Bronchial epithelial cell (primary cell): ENCODE measurements around the gene PAX6. TPM values are rescaled to one million over a fixed set of nuclear protein-coding genes. Genes with fewer than 3 reads are reported as not detected.

Source experiments
- DNase-seq: peaks from one replicate; pipeline ENCODE4 v3.0.0-alpha.2; 2010; ENCODE audit warnings: low read depth
- FAIRE-seq: peaks from 2 replicates; lab custom pipeline; 2011; peaks lifted over from hg19 to GRCh38; lab: Jason Lieb, UNC
- H3K27me3 ChIP-seq: 2 replicates; pipeline ENCODE4 v1.5.1; 2011; ENCODE audit warnings: low read length; ENCODE audit not compliant: control insufficient read depth, insufficient read depth
- H3K36me3 ChIP-seq: 2 replicates; pipeline ENCODE4 v1.5.1; 2011; ENCODE audit warnings: low read length; ENCODE audit not compliant: control insufficient read depth, insufficient read depth
- H3K4me3 ChIP-seq: 2 replicates; pipeline ENCODE4 v1.5.1; 2011; ENCODE audit warnings: mild to moderate bottlenecking, low read depth, low read length, control low read depth
- total RNA-seq: library from RNA; depleted of rRNA; stranded (reverse); fragments of >200 nt; gene quantifications from 2 replicates; pipeline ENCODE4 v1.2.1, GENCODE V29; 2014
- TF ChIP-seq, protein P1 (sequence below): IDR thresholded peaks from 2 replicates; pipeline ENCODE4 v1.5.1; 2011; ENCODE audit warnings: mild to moderate bottlenecking, moderate library complexity, low read length, control low read depth, inconsistent platforms; ENCODE audit not compliant: insufficient read depth, severe bottlenecking

The PAX6 gene
- total RNA-seq, 1 donor from 2014 or later, result not detected

DNA sequence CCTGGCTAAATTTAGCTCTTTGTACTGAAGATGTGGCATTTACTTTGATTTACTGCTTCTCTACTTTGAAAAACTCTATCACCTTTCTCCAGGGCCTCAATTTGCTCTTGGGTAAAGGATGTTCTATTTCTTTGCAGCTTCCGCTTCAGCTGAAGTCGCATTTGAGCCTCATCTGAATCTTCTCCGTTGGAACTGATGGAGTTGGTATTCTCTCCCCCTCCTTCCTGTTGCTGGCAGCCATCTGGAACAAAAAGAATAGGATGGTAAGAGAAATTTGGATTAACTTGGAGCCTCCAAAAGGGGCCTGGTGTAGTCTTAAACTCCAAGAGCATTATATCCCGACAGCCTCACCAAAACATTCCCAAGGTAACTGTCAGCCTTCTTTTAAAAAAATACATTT is 16.6 kb downstream of the PAX6 start:
- no peak overlapping the region for H3K4me3 ChIP-seq
- FAIRE-seq (no peak), DNase-seq (no peak)
- TF ChIP-seq, protein P1, sequence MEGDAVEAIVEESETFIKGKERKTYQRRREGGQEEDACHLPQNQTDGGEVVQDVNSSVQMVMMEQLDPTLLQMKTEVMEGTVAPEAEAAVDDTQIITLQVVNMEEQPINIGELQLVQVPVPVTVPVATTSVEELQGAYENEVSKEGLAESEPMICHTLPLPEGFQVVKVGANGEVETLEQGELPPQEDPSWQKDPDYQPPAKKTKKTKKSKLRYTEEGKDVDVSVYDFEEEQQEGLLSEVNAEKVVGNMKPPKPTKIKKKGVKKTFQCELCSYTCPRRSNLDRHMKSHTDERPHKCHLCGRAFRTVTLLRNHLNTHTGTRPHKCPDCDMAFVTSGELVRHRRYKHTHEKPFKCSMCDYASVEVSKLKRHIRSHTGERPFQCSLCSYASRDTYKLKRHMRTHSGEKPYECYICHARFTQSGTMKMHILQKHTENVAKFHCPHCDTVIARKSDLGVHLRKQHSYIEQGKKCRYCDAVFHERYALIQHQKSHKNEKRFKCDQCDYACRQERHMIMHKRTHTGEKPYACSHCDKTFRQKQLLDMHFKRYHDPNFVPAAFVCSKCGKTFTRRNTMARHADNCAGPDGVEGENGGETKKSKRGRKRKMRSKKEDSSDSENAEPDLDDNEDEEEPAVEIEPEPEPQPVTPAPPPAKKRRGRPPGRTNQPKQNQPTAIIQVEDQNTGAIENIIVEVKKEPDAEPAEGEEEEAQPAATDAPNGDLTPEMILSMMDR, result no peak
- no peaks in the 10 kb centered on the region for H3K36me3 ChIP-seq
- H3K27me3 ChIP-seq, result peaks cover 29% of the 10 kb centered on the region

DNA sequence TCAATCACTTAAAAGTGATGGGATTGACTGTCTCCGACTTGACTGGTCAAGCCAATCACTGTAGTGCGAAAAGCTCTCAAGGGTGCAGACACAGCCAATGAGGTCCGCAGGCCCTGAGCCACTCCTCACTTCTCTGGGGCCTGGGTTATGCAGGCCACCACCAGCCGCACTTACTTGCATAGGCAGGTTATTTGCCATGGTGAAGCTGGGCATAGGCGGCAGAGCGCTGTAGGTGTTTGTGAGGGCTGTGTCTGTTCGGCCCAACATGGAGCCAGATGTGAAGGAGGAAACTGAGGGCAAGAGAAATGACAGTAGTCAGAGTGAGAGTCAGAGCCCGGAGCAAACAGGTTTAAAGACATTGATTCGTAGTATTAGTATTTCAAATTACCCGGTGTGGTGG is 17.9 kb downstream of the PAX6 start:
- peaks cover 16% of the 10 kb centered on the region for H3K27me3 ChIP-seq
- FAIRE-seq (no peak), DNase-seq (no peak)
- H3K4me3 ChIP-seq, result no peak overlapping the region
- H3K36me3 ChIP-seq, result no peaks in the 10 kb centered on the region
- TF ChIP-seq, protein P1, result no peak

DNA sequence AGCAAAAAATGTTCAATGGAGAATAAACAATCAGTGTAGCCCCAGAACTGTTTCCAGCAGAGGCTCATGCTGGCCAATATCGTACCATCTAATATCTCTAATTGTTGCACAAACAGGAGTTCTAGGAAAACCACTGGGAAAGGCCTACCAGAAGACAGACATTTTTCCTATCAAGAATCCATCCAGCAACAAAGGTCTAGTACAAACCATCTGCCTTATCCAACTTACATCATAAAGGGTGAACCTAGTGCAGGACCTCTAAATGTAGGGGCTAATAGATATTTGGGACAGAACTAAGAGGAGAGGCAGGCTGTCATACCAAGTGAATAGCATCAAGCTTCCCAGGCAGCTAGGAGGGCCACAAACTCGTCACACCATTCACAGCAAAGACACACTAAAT is 18.7 kb downstream of the PAX6 start:
- TF ChIP-seq, protein P1, result no peak
- FAIRE-seq, result no peak
- H3K27me3 ChIP-seq, result peaks cover 9% of the 10 kb centered on the region
- no peaks in the 10 kb centered on the region for H3K36me3 ChIP-seq
- DNase-seq, result no peak
- H3K4me3 ChIP-seq, result no peak overlapping the region

GRCh38 chr11:31792036-31792435 is 19.1 kb downstream of the PAX6 start:
- Histone ChIP-seq H3K36me3 (no peaks in the 10 kb centered on the region), H3K4me3 (no peak overlapping the region), H3K27me3 (peaks cover 6% of the 10 kb centered on the region)
- TF ChIP-seq, protein P1, result no peak
- FAIRE-seq (no peak), DNase-seq (no peak)

DNA sequence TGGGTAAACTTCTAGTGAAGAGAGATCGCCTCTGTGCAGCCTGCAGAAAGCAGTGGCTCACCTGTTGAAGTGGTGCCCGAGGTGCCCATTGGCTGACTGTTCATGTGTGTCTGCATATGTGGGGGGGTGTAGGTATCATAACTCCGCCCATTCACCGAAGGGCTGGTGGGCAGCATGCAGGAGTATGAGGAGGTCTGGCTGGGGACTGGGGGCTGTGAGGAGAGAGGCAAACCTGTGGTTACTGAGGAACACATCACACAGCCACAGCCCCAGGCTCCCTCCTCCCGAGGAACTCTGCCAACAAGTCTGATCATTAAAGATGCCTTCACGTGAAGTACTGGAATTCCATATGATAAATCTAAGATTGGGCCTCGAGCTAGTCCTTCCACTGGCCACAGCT is 20.5 kb downstream of the PAX6 start:
- DNase-seq (no peak), FAIRE-seq (no peak)
- Histone ChIP-seq H3K4me3 (no peak overlapping the region), H3K27me3 (peaks cover 2% of the 10 kb centered on the region), H3K36me3 (no peaks in the 10 kb centered on the region)
- TF ChIP-seq, protein P1, result no peak

DNA sequence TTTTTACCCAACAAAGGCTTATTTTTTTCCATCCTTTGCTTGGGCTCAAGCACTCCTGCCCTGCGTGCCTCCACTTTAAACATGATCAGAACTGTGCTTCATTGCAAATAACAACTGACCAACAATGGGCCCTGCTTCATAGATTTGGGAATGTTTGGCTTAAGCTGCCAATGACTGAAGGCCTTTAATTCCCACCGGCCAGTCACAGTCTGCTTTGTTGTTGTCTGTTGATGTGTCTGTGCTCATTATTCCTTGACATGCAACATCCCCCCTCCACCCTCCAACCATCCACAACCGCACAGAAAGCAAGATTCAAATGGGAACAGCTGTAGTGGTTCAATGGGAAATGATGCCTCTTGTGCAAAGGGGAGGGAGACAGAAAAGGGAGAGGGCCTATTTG is 23.0 kb downstream of the PAX6 start:
- Histone ChIP-seq H3K27me3 (no peaks in the 10 kb centered on the region), H3K4me3 (no peak overlapping the region), H3K36me3 (no peaks in the 10 kb centered on the region)
- FAIRE-seq (no peak), DNase-seq (no peak)
- TF ChIP-seq, protein P1, result no peak
